HG02840 (cell line): ENCODE measurements around the gene SET.

Source experiments
- ATAC-seq: cut with Tn5 transposase; IDR thresholded peaks from one replicate; pipeline ENCODE4 v1.9.1; 2021; ENCODE audit warnings: mild to moderate bottlenecking, moderate library complexity, moderate number of reproducible peaks; ENCODE audit not compliant: unreplicated experiment, low FRiP score

SET gene

GRCh38 chr9:128727640-128728248, 38.7 kb downstream of the SET start:
- no peak for ATAC-seq

- ATAC-seq, result no peak
These were observed 39.3 kb downstream of the SET start for GRCh38 chr9:128728298-128728697.

DNA sequence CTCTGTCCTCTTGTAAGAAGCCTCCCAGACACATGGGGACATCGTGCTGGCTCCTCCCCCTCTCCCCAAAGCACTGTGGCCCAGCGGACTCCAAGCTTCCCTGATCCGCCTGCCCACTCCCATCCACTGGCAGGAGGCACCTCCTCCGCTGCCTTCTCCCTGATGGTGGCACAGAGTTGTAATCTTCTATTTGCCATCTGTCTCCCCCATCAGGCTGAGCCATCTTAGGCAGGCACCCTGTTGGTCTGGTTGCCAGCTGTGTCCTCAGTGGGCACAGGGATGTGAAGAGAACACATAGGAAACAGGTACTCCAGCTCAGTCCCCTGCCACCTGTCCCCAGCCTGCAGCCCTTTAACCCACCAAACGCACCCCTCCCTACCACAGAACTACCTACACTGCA, 40.3 kb downstream of the SET start:
- ATAC-seq, result no peak

DNA sequence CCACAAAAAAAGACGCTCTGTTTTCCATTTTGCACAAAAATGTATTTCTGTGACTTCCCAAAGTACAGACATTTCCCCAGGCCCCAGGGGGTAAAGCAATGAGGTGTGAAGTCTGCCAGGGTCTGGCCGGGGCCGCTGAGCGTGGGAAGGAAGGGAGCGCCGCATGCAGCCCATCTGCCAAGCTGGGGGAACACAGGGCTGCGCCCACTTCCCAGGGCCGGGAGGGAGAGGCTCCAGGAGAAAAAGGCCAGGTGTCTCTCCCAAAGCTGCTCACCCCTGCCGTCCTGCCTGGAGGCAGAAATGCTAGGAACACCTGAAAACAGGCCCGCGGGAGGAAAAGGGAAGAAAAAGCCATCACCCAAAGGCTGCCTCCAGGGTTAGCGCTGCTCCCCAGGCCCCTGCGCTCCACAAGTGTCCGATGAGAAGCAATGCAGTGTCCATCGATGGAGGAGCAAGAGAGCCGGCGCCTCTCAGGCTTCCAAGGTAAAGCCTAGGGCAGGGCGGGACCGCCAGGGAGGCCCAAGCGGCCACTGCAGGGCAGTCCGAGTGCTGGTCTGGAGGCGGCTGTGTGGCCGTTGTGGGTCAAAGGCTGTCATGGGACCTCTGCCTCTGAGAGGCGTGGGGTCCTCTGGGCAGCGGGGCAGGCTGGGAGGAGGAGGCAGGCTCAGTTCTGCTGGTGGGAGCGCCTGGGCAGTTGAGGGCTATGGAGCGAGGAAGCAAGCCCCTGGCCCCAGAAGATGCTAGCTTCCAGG, 40.9 kb downstream of the SET start:
- no peak for ATAC-seq

DNA sequence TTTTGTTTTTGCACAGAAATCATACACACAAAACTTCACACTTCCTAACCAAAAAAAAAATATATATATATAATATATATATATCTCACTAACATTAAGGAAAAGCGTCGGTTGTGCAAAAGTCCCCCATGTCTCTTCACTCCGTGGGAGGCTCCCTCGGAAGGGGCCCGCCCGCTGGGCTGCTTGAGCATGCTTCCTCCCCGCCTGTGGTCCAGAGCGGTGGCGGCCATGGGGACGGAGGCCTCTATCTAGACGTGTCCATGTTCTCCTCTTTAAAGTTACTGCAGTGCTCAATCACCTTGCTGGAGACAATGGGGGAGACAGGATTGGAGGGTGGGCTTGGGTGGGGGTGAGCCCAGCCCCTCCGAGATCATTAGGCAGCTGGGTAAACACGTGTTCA, 42.1 kb downstream of the SET start:
- ATAC-seq, result no peak

DNA sequence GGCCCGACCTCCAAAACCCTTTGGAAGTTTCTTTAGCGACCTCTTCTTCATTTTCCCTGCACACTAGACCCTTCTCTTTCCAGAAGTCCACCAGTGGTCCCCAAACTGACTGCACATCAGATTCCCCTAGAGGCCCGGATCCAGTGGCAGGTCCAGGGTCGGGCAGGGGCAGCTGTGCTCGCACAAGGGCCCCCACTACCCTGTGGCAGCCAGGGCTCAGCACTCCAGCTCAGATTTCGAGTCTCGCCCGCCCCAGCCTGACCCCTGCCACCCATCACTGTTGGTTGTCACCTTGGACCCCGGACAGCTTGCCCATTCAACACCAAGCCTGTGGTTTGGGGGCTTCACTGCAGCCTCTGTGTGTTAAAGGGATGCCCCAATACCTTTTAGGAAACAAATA, 42.7 kb downstream of the SET start:
- no peak for ATAC-seq

- no peak for ATAC-seq
These were observed 43.6 kb downstream of the SET start for GRCh38 chr9:128732576-128732975.

GRCh38 chr9:128733256-128733655, 44.2 kb downstream of the SET start:
- ATAC-seq, result no peak

DNA sequence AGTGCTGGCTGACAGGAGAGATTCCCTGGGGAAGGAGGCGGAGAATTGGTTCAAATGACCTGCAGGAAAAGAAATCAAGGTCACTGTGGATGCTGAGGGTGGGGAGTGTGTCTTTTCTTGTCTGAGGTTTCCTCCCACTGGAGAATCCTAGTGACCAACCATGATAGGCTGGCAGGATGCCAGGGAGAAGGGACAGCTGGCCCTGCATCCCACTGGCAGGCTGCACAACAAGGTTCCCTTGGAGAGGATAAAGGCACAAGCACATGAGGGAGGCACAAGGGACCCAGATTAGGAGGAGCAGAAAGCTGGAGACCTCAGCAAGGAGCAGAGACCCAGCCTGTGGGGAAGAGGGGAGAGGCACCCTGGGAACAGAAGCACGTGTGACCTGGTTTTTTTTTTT, 46.4 kb downstream of the SET start:
- no peak for ATAC-seq

DNA sequence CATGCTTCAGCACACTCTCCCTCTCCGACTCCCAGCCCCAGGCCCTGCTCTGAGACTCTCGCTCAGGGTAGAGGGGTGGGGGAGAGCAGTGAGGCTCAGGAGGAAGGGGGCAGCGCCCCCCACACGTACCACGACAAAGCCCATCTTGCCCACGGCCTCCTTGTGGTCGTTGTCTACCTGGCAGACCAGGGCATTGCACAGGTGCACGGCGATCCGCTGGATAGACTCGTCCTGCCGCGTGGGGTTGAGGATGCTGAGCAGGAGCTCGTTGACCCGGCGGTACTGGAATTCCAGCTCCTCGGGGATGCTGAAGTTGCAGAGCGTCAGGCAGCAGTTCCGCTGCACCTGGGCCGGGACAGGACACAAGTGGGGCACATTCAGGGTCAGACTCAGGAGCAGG, 53.4 kb downstream of the SET start:
- ATAC-seq, result no peak

DNA sequence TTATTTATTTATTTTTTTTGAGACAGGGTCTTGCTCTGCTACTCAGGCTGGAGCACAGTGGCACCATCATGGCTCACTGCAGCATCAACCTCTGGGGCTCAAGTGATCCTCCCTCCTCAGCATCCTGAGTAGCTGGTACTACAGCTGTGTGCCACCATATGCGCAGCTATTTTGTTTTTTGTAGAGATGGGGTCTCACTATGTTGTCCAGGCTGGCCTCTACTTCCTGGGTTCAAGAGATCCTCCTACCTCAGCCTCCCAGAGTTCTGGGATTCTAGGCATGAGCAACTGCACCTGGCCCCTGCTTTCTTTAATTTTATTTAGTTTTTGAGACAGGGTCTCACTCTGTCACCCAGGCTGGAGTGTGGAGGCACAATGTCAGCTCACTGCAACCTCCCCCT, 54.4 kb downstream of the SET start:
- ATAC-seq, result no peak
